A549 (cell line): ENCODE measurements around the gene ACKR4. TPM values are rescaled to one million over a fixed set of nuclear protein-coding genes. Genes with fewer than 3 reads are reported as not detected.

Experiments
- ATAC-seq, 2 experiments: fragments of 200-7000 bp in 1 of 2; fragments of >200 bp in 1 of 2; cut with Nextera tagmentation in 1 of 2; cut with Tn5 transposase in 1 of 2; 3 replicates each; pipeline versions ENCODE4 v1.8.0 to v1.9.1; 2018 to 2020; ENCODE audit warnings: mild to moderate bottlenecking in 1 of 2, moderate library complexity in 1 of 2
- CTCF ChIA-PET: fragments of 300-600 bp; sonication (Branson Sonifier 250); formaldehyde crosslinking; extraction: SDS; loops from one replicate; lab custom pipeline; 2021; ENCODE audit warnings: antibody characterized with exemption, inconsistent platforms; lab: Yijun Ruan, JAX
- POLR2A ChIA-PET: fragments of 350-600 bp; formaldehyde crosslinking; extraction: SDS; loops from one replicate; lab custom pipeline; 2021; ENCODE audit warnings: antibody characterized with exemption, inconsistent platforms; lab: Yijun Ruan, JAX
- DNase-seq, 2 experiments: peaks; one replicate each; pipeline versions ENCODE4 v3.0.0 to v3.0.0-alpha.2; 2011 to 2016; ENCODE audit warnings: low read depth in 1 of 2, low spot score in 1 of 2
- FAIRE-seq: peaks from 2 replicates; lab custom pipeline; 2011; peaks lifted over from hg19 to GRCh38; lab: Jason Lieb, UNC
- H3K27ac ChIP-seq, 2 experiments: fragments of >200 bp; sonication (Bioruptor Twin); formaldehyde crosslinking; 3 replicates each; pipeline ENCODE4 v1.5.1; 2016 to 2017
- H3K4me1 ChIP-seq: fragments of >200 bp; sonication (Bioruptor Twin); formaldehyde crosslinking; 3 replicates; pipeline ENCODE4 v1.6.1; 2016
- H3K4me2 ChIP-seq: fragments of >200 bp; sonication (Bioruptor Twin); formaldehyde crosslinking; 3 replicates; pipeline ENCODE4 v1.6.1; 2016
- H3K4me3 ChIP-seq: fragments of >200 bp; sonication (Bioruptor Twin); formaldehyde crosslinking; 3 replicates; pipeline ENCODE4 v1.5.1; 2016
- H3K9me3 ChIP-seq: fragments of >200 bp; sonication (Bioruptor Twin); formaldehyde crosslinking; 3 replicates; pipeline ENCODE4 v1.6.1; 2016
- BHLHE40 ChIP-seq: IDR thresholded peaks from 2 replicates; pipeline ENCODE4 v1.6.1; 2012; ENCODE audit warnings: low read depth, low read length, inconsistent platforms
- CHD4 ChIP-seq: fragments of 200-600 bp; sonication (generic); IDR thresholded peaks from 2 replicates; pipeline ENCODE4 v1.6.1; 2016; ENCODE audit warnings: antibody characterized with exemption, mild to moderate bottlenecking, borderline replicate concordance
- EP300 ChIP-seq, 2 experiments: fragments of >200 bp; sonication (Bioruptor Twin); formaldehyde crosslinking; IDR thresholded peaks; 2 replicates in 1 of 2; 3 replicates in 1 of 2; pipeline ENCODE4 v1.6.1; 2016 to 2017
- FOSL2 ChIP-seq, 2 experiments: fragments of 450-650 bp in 1 of 2; fragments of >200 bp in 1 of 2; sonication (Bioruptor Twin) in 1 of 2; formaldehyde crosslinking; IDR thresholded peaks; 2 replicates each; pipeline versions ENCODE4 v1.5.0 to v1.6.1; 2016 to 2020; ENCODE audit warnings: mild to moderate bottlenecking in 1 of 2, moderate library complexity in 1 of 2
- JUNB ChIP-seq: fragments of >200 bp; sonication (Bioruptor Twin); formaldehyde crosslinking; IDR thresholded peaks from 2 replicates; pipeline ENCODE4 v1.6.1; 2016
- MAFK ChIP-seq: fragments of 450-650 bp; IDR thresholded peaks from 2 replicates; pipeline ENCODE4 v1.6.1; 2014; ENCODE audit not compliant: partially characterized antibody
- MAX ChIP-seq: IDR thresholded peaks from 2 replicates; pipeline ENCODE4 v1.6.1; 2012
- NFE2L2 ChIP-seq: fragments of 150-350 bp; conservative IDR thresholded peaks from 2 replicates; pipeline ENCODE4 v1.6.1; 2014; ENCODE audit warnings: low read length
- POLR2A ChIP-seq: IDR thresholded peaks from 2 replicates; pipeline ENCODE4 v1.6.1; 2012; ENCODE audit warnings: mild to moderate bottlenecking, low read length
- POLR2AphosphoS2 ChIP-seq: conservative IDR thresholded peaks from 2 replicates; pipeline ENCODE4 v1.6.1; 2012; ENCODE audit warnings: low read length, improper control_type of control experiment, inconsistent platforms
- RAD21 ChIP-seq, 2 experiments: fragments of >200 bp in 1 of 2; sonication (Bioruptor Twin) in 1 of 2; formaldehyde crosslinking in 1 of 2; IDR thresholded peaks in 1 of 2; conservative IDR thresholded peaks in 1 of 2; 2 replicates in 1 of 2; 3 replicates in 1 of 2; pipeline ENCODE4 v1.6.1; 2012 to 2018; ENCODE audit warnings: inconsistent platforms in 1 of 2
- SMC3 ChIP-seq: fragments of >200 bp; sonication (Bioruptor Twin); formaldehyde crosslinking; IDR thresholded peaks from 3 replicates; pipeline ENCODE4 v1.6.1; 2018; ENCODE audit warnings: inconsistent platforms
- TFCP2L1 ChIP-seq: fragments of 250-450 bp; sonication (Bioruptor Pico); IDR thresholded peaks from 2 replicates; pipeline ENCODE4 v1.5.0; 2021; ENCODE audit warnings: mild to moderate bottlenecking
- ZNF302 ChIP-seq: fragments of 250-450 bp; sonication (Bioruptor Pico); IDR thresholded peaks from 2 replicates; pipeline ENCODE4 v1.9.0; 2021; ENCODE audit warnings: inconsistent platforms, mild to moderate bottlenecking, moderate library complexity
- WGBS: methylation state at CpG from one replicate; pipeline ENCODE4 v1.1.6; 2017; ENCODE audit errors: missing lambda C conversion rate; 5-methylcytosine and 5-hydroxymethylcytosine counted together
- polyA plus RNA-seq, 4 experiments: library from polyadenylated mRNA; depleted of rRNA in 3 of 4; stranded (reverse); fragments of >200 nt; fragmentation: RNase III in 1 of 4; extraction: RNeasy Plus Mini Kit Qiagen cat#74134 plus additional on column Dnase treatment in 1 of 4; gene quantifications; 2 replicates in 3 of 4; 3 replicates in 1 of 4; pipeline ENCODE4 v1.2.3, GENCODE V29; 2011 to 2017
- TF ChIP-seq, protein P1 (sequence below): fragments of >200 bp; sonication (Bioruptor Twin); formaldehyde crosslinking; IDR thresholded peaks from 3 replicates; pipeline ENCODE4 v1.5.1; 2016
- TF ChIP-seq, protein P2 (sequence below): fragments of >200 bp; sonication (Bioruptor Twin); formaldehyde crosslinking; IDR thresholded peaks from 2 replicates; pipeline ENCODE4 v1.6.1; 2016
- TF ChIP-seq, protein P3 (sequence below): fragments of >200 bp; sonication (Bioruptor Twin); formaldehyde crosslinking; IDR thresholded peaks from 3 replicates; pipeline ENCODE4 v1.6.1; 2016
- TF ChIP-seq, protein P4 (sequence below): fragments of 250-450 bp; sonication (Bioruptor Pico); IDR thresholded peaks from 2 replicates; pipeline ENCODE4 v1.5.0; 2021; ENCODE audit warnings: mild to moderate bottlenecking, moderate library complexity, borderline replicate concordance

ACKR4 gene
- polyA plus RNA-seq, 2 of the 4 experiments (the other 2 are of a cell fraction): 0.04 to 0.08 TPM

DNA sequence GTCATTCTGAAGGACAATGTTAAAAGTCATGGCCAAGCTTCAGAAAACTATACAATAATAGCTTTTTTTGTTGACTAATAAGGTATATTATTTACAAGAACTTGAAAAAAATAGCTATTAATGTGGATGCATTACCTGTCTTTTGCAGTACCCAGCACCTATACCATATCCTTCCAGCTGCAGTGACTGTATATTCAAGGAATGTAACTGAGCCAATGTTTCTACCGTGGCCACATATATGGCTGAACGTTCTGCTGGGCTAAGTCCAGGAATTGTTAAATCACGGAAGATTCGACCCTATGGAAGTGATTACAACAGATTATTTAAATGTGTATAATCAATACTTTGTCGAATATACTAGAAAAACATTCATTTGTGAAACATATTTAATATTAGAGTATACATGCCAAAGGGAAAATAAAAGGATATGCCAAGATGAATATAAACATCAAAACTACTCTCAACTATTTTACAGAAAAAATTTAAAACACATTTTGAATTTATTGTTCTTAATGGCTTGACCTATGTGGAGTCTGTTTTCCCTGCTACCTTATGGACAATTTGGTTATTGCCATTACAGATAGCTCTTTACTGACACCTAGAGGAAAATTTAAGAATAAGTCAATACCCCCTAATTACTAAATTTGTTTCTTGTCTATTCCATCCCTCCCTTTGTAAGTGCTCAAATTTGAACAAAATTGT is 44.9 kb downstream of the ACKR4 start:
- FAIRE-seq: no peak
- Histone ChIP-seq H3K4me2 (no peak overlapping the region), H3K4me3 (no peak overlapping the region), H3K4me1 (peaks cover 26% of the 10 kb centered on the region)
- peak; percentile 50 to 68; a peak in 5 of 6 replicates for ATAC-seq
- ChIA-PET POLR2A (interaction anchor here (1.0 kb wide), 1 partner anchor 18 kb away, joined by 3 read pairs; the partner anchor contains the start of genes ACAD11 and UBA5), CTCF (interaction anchor here (0.9 to 2.1 kb wide), 14 partner anchors 11 to 290 kb away, joined by 3 to 16 read pairs (median 4); partner anchors contain the start of genes ACAD11 and UBA5)
- peak; percentile 37 to 38 for DNase-seq
- TF ChIP-seq, protein P1, sequence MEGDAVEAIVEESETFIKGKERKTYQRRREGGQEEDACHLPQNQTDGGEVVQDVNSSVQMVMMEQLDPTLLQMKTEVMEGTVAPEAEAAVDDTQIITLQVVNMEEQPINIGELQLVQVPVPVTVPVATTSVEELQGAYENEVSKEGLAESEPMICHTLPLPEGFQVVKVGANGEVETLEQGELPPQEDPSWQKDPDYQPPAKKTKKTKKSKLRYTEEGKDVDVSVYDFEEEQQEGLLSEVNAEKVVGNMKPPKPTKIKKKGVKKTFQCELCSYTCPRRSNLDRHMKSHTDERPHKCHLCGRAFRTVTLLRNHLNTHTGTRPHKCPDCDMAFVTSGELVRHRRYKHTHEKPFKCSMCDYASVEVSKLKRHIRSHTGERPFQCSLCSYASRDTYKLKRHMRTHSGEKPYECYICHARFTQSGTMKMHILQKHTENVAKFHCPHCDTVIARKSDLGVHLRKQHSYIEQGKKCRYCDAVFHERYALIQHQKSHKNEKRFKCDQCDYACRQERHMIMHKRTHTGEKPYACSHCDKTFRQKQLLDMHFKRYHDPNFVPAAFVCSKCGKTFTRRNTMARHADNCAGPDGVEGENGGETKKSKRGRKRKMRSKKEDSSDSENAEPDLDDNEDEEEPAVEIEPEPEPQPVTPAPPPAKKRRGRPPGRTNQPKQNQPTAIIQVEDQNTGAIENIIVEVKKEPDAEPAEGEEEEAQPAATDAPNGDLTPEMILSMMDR: peak; percentile 74
- TF ChIP-seq FOSL2 (IDR thresholded peaks at IDR 0.05) (no peak), FOSL2 (CRISPR knock-in tag; IDR thresholded peaks at IDR 0.05) (no peak), SMC3 (peak; percentile 53), RAD21 (conservative IDR thresholded peaks at IDR 0.05 in 1 of 2, IDR thresholded peaks at IDR 0.05 in 1 of 2) (peak; percentile 64 to 66)
- TF ChIP-seq, all 56 proteins: peak for 3
- WGBS: 48% methylated on average over 5 of the region's 5 CpGs
- Histone ChIP-seq H3K9me3 (no peaks in the 10 kb centered on the region), H3K27ac (no peak overlapping the region)

GRCh38 chr3:132642539-132642847 is 45.4 kb downstream of the ACKR4 start:
- no peak for FAIRE-seq

GRCh38 chr3:132643366-132643765 is 46.3 kb downstream of the ACKR4 start:
- POLR2A ChIA-PET: no interaction called here
- no peak overlapping the region for H3K27ac ChIP-seq
- DNase-seq: no peak
- no peak for ATAC-seq
- WGBS: 56% methylated on average over 2 of the region's 2 CpGs
- FAIRE-seq: no peak
- peaks cover 12% of the 10 kb centered on the region for H3K4me1 ChIP-seq
- TF ChIP-seq POLR2A: no peak
- TF ChIP-seq POLR2AphosphoS2: no peak
- TF ChIP-seq NFE2L2: no peak
- TF ChIP-seq, protein P2, sequence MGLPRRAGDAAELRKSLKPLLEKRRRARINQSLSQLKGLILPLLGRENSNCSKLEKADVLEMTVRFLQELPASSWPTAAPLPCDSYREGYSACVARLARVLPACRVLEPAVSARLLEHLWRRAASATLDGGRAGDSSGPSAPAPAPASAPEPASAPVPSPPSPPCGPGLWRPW: no peak
- TF ChIP-seq, protein P3, sequence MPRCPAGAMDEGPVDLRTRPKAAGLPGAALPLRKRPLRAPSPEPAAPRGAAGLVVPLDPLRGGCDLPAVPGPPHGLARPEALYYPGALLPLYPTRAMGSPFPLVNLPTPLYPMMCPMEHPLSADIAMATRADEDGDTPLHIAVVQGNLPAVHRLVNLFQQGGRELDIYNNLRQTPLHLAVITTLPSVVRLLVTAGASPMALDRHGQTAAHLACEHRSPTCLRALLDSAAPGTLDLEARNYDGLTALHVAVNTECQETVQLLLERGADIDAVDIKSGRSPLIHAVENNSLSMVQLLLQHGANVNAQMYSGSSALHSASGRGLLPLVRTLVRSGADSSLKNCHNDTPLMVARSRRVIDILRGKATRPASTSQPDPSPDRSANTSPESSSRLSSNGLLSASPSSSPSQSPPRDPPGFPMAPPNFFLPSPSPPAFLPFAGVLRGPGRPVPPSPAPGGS: no peak
- no peak for TF ChIP-seq JUNB
- no peak for TF ChIP-seq BHLHE40
- no peak for TF ChIP-seq FOSL2 (IDR thresholded peaks at IDR 0.05)
- TF ChIP-seq FOSL2 (CRISPR knock-in tag; IDR thresholded peaks at IDR 0.05): no peak
- TF ChIP-seq TFCP2L1 (CRISPR knock-in tag): no peak
- TF ChIP-seq MAX: no peak
- no peak for TF ChIP-seq ZNF302
- no peak for TF ChIP-seq CHD4
- TF ChIP-seq, protein P4, sequence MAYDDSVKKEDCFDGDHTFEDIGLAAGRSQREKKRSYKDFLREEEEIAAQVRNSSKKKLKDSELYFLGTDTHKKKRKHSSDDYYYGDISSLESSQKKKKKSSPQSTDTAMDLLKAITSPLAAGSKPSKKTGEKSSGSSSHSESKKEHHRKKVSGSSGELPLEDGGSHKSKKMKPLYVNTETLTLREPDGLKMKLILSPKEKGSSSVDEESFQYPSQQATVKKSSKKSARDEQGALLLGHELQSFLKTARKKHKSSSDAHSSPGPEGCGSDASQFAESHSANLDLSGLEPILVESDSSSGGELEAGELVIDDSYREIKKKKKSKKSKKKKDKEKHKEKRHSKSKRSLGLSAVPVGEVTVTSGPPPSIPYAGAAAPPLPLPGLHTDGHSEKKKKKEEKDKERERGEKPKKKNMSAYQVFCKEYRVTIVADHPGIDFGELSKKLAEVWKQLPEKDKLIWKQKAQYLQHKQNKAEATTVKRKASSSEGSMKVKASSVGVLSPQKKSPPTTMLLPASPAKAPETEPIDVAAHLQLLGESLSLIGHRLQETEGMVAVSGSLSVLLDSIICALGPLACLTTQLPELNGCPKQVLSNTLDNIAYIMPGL: no peak
- TF ChIP-seq EP300 (IDR thresholded peaks at IDR 0.05): no peak
- no peak for TF ChIP-seq MAFK
- H3K9me3 ChIP-seq: no peaks in the 10 kb centered on the region
- no peak overlapping the region for H3K4me2 ChIP-seq
- no peak overlapping the region for H3K4me3 ChIP-seq
- CTCF ChIA-PET: interaction anchor here (0.7 to 2.1 kb wide), 8 partner anchors 10 to 292 kb away, joined by 3 to 16 read pairs (median 6); no protein-coding TSS in a partner anchor

More at GRCh38 chr3:132642539-132642847, 45.4 kb downstream of the ACKR4 start:
- WGBS: 45% methylated on average over 2 of the region's 2 CpGs
- Histone ChIP-seq H3K4me1 (peaks cover 21% of the 10 kb centered on the region), H3K4me2 (no peak overlapping the region), H3K9me3 (no peaks in the 10 kb centered on the region), H3K27ac (no peak overlapping the region), H3K4me3 (no peak overlapping the region)
- CTCF ChIA-PET: interaction anchor here (0.9 to 2.1 kb wide), 10 partner anchors 11 to 291 kb away, joined by 3 to 16 read pairs (median 6); partner anchors contain the start of genes ACAD11 and UBA5
- DNase-seq: no peak
- POLR2A ChIA-PET: interaction anchor here (1.0 kb wide), 1 partner anchor 17 kb away, joined by 3 read pairs; the partner anchor contains the start of genes ACAD11 and UBA5
- ATAC-seq: no peak
- 0 out of 5 replicates have a peak, but pooled peaks of 1 of the 2 experiments have one; percentile 4 for TF ChIP-seq RAD21 (conservative IDR thresholded peaks at IDR 0.05 in 1 of 2, IDR thresholded peaks at IDR 0.05 in 1 of 2)
- no peak for TF ChIP-seq NFE2L2
- TF ChIP-seq FOSL2 (IDR thresholded peaks at IDR 0.05): no peak
- no peak for TF ChIP-seq FOSL2 (CRISPR knock-in tag; IDR thresholded peaks at IDR 0.05)
